Activated CD8-positive, alpha-beta T cell treated with anti-CD3 and anti-CD28 coated beads for 36 hours (primary cell): ENCODE data around the gene E2F8. TPM values are rescaled to one million over a fixed set of nuclear protein-coding genes. Genes with fewer than 3 reads are reported as not detected.
A peak's percentile ranks its signal among the peaks of the same experiment; 100 is the strongest.

Experiments used
- ATAC-seq: fragments of 200-7000 bp; cut with Tn5 transposase; one replicate; pipeline ENCODE4 v1.10.0; 2021; ENCODE audit warnings: mild to moderate bottlenecking, moderate library complexity
- CTCF ChIA-PET: fragments of 350-600 bp; sonication (Branson Sonifier 250); formaldehyde crosslinking; loops from one replicate; lab custom pipeline; 2021; ENCODE audit warnings: antibody characterized with exemption; lab: Charles Lee
- POLR2A ChIA-PET: fragments of 350-600 bp; sonication (Branson Sonifier 250); formaldehyde crosslinking; loops from one replicate; lab custom pipeline; 2021; ENCODE audit warnings: antibody characterized with exemption; lab: Charles Lee
- DNase-seq: peaks from one replicate; pipeline ENCODE4 v3.0.0-alpha.2; 2020
- H3K27ac Mint-ChIP-seq: one replicate; pipeline ENCODE4 v1.8.0; 2021; ENCODE audit warnings: mild to moderate bottlenecking, mixed read lengths
- H3K27me3 Mint-ChIP-seq: one replicate; pipeline ENCODE4 v1.8.0; 2021; ENCODE audit warnings: mixed read lengths
- H3K36me3 Mint-ChIP-seq: one replicate; pipeline ENCODE4 v1.8.0; 2021; ENCODE audit warnings: low read depth, mixed read lengths
- H3K4me1 Mint-ChIP-seq: one replicate; pipeline ENCODE4 v1.8.0; 2021; ENCODE audit warnings: low read depth, mixed read lengths
- H3K4me3 Mint-ChIP-seq: one replicate; pipeline ENCODE4 v1.8.0; 2021; ENCODE audit warnings: mild to moderate bottlenecking, moderate library complexity, mixed read lengths
- H3K9me3 Mint-ChIP-seq: one replicate; pipeline ENCODE4 v1.8.0; 2021; ENCODE audit warnings: mixed read lengths
- CTCF ChIP-seq: fragments of 200-600 bp; IDR thresholded peaks from one replicate; pipeline ENCODE4 v1.8.0; 2022; ENCODE audit warnings: antibody characterized with exemption, mild to moderate bottlenecking
- intact Hi-C: fragments of 100-400 bp; cut with micrococcal nuclease; formaldehyde crosslinking; loops from one replicate; pipeline ENCODE4 v1.10.0; 2022
- total RNA-seq, 2 experiments: library from RNA; stranded (reverse); gene quantifications; one replicate each; pipeline ENCODE4 v1.2.3, GENCODE V29; 2021

Gene E2F8
- total RNA-seq, 2 experiments from 2014 or later, result 12.9 to 13.1 TPM

GRCh38 chr11:19241260-19242178, 774 bp upstream of the E2F8 start:
- Mint-ChIP-seq H3K4me3 (peak overlapping the region; percentile 89), H3K27me3 (peaks cover 39% of the 10 kb centered on the region), H3K4me1 (peaks cover 6% of the 10 kb centered on the region), H3K27ac (peak overlapping the region; percentile 43), H3K36me3 (peaks cover 22% of the 10 kb centered on the region), H3K9me3 (no peaks in the 10 kb centered on the region)
- DNase-seq (peak; percentile 63), ATAC-seq (peak; percentile 57)
- intact Hi-C loops, result no loop called here
- POLR2A ChIA-PET, result interaction anchor here (0.6 to 1.2 kb wide), 3 partner anchors 8 to 131 kb away, joined by 3 to 4 read pairs (median 3); no protein-coding TSS in a partner anchor
- CTCF ChIA-PET, result interaction anchor here (0.8 to 1.3 kb wide), 2 partner anchors 12 to 18 kb away, joined by 3 read pairs; no protein-coding TSS in a partner anchor
- TF ChIP-seq CTCF, result no peak

GRCh38 chr11:19239039-19239438, 1.7 kb downstream of the E2F8 start:
- H3K4me1 Mint-ChIP-seq, result peaks cover 6% of the 10 kb centered on the region
- no peak for ATAC-seq
- intact Hi-C loops, result no loop called here
- no peak overlapping the region for H3K27ac Mint-ChIP-seq
- no peak for TF ChIP-seq CTCF
- H3K4me3 Mint-ChIP-seq, result peak overlapping the region; percentile 54
- POLR2A ChIA-PET, result interaction anchor here (0.8 kb wide), 1 partner anchor 12 kb away, joined by 3 read pairs; no protein-coding TSS in a partner anchor
- DNase-seq, result no peak
- CTCF ChIA-PET, result interaction anchor here (1.9 kb wide), 1 partner anchor 20 kb away, joined by 6 read pairs; no protein-coding TSS in a partner anchor
- H3K9me3 Mint-ChIP-seq, result no peaks in the 10 kb centered on the region
- peaks cover 40% of the 10 kb centered on the region for H3K36me3 Mint-ChIP-seq
- peaks cover 31% of the 10 kb centered on the region for H3K27me3 Mint-ChIP-seq

- no peaks in the 10 kb centered on the region for H3K9me3 Mint-ChIP-seq
- no peak overlapping the region for H3K27ac Mint-ChIP-seq
- POLR2A ChIA-PET, result no interaction called here
- H3K36me3 Mint-ChIP-seq, result peaks cover 45% of the 10 kb centered on the region
- no peak for DNase-seq
- ATAC-seq, result no peak
- no peak overlapping the region for H3K4me3 Mint-ChIP-seq
- intact Hi-C loops, result no loop called here
- H3K4me1 Mint-ChIP-seq, result peaks cover 6% of the 10 kb centered on the region
- H3K27me3 Mint-ChIP-seq, result peaks cover 20% of the 10 kb centered on the region
- no peak for TF ChIP-seq CTCF
- CTCF ChIA-PET, result no interaction called here
These were observed 2.9 kb downstream of the E2F8 start for GRCh38 chr11:19237813-19238212.

GRCh38 chr11:19237381-19237780, 3.4 kb downstream of the E2F8 start:
- Mint-ChIP-seq H3K27me3 (peaks cover 17% of the 10 kb centered on the region), H3K9me3 (no peaks in the 10 kb centered on the region), H3K36me3 (peaks cover 46% of the 10 kb centered on the region), H3K4me1 (peaks cover 6% of the 10 kb centered on the region), H3K4me3 (no peak overlapping the region), H3K27ac (no peak overlapping the region)
- intact Hi-C loops, result no loop called here
- CTCF ChIA-PET, result no interaction called here
- POLR2A ChIA-PET, result interaction anchor here (1.1 kb wide), 1 partner anchor 9 kb away, joined by 3 read pairs; no protein-coding TSS in a partner anchor
- TF ChIP-seq CTCF, result no peak
- DNase-seq (no peak), ATAC-seq (no peak)
